HG03066 (cell line): ENCODE results near the gene TPGS2.
"Not testable (repeated sequence)": the region's sequence is repeated elsewhere in the genome, so short reads cannot be mapped to it uniquely, and the experiment has no call there.

Experiments
- ATAC-seq: cut with Tn5 transposase; IDR thresholded peaks from one replicate; pipeline ENCODE4 v1.9.1; 2021; ENCODE audit warnings: low read depth; ENCODE audit not compliant: unreplicated experiment

The TPGS2 gene

DNA sequence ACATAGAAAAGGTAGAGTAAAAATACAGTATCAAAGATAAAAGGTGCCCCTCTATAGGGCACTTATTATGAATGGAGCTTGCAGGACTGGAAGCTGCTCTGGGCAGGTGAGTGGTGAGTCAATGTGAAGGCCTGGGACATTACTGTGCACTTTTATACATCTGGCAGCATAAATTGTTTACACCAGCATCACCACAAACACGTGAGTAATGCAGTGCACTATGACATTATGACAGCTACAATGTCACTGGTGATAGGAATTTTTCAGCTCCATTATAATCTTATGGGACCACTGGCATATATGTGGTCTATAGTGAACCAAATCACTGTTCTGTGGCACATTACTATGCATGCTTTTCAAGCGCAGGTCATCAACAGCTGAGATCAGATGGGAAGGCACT, 48.1 kb downstream of the TPGS2 start:
- no peak for ATAC-seq

DNA sequence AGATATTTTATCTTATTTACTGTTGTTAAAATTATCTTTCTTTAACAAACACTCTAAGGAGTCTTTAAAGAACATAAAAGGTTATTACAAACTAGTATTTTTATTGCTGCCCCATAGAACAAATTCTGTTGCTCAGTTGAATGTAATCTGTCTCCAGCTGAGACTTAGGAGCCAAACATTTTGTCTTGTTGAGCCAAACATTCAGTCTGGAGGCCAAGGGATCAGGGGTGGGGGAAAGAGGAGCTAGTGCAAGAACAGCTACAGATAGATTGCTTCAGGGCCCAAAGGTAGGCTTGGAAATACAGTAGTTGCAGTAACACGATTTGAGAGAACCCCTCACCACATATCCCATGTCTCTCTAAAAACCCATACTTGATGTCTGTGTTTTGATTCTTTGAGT, 51.2 kb downstream of the TPGS2 start:
- ATAC-seq = no peak

DNA sequence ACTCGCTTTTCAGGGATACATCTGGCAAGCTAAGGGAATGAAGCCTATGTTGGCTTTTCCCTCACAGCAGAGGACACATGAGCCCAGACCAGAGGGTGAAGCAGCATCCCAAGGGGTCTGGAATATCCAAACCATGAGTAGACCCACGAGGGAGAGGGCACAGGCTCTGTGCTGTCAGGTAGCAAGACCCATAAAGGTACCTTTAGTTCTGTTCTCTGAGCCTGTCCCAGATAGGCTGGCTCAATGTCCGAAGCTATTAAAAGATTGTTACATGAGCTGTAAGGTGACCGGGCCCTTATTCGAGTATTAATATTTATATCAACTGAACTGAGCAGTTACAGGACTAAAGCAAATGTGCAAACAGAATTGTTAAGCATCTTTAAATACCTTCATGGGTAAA, 52.2 kb downstream of the TPGS2 start:
- no peak for ATAC-seq

DNA sequence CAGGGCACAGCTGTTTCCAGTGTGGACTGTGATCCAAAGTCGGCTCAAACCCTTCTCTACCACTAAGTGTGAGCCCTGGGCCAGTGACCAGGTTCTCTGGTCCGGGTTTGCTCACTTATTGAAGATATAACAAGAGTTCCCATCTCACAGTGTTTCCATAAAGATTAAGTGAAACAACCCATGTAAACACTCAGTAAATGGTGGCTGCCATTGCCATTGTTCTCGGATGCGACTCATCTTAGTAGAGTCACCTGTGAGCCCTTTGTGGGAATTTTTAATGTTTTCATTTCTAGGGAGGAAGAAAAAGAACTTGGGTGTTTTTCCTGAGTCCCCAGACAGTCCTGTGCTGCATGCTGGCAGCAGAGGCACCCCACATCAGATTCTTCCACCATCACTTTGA, 53.4 kb downstream of the TPGS2 start:
- no peak for ATAC-seq

DNA sequence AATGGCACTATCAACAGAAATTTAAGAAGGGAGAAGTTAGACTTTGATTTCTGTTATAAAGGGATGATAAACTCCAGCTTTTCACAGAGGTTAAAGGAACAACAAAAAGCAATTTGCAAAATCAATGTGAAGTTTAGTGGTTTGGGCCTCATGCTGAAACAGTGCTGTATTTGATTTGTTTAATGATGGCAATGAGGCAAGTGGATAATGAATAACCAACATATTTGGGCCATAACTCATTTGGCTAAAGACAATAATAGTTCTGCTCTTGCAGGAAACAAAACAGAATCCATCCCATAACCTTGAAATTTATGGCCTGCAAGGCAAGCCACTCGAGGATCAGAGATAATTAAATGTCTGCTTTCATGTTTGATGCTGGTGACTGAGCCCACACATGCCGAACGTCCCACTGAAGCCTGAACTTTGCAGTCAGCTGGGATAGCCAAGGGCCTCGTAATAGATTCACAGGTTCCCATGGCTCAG, 56.5 kb downstream of the TPGS2 start:
- no peak for ATAC-seq

DNA sequence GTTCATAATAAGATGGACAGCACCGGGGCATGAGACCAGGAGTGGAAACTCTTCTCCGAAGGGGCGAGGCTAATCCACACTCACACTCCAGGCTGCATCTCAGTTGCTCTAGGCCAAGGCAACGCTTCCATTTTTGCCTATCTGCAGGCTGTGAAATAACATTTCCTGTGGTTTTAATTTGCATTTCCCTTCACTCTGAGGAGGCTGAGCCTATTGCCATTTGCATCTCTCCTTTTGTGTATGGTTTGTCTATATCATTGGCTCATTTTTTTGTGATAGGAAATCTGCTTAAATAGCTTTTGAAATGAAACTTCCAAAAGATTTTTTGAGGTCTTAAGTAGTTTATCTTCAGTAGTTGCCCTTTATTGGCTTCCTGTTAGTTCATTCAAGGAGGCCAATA, 57.6 kb downstream of the TPGS2 start:
- no peak for ATAC-seq

DNA sequence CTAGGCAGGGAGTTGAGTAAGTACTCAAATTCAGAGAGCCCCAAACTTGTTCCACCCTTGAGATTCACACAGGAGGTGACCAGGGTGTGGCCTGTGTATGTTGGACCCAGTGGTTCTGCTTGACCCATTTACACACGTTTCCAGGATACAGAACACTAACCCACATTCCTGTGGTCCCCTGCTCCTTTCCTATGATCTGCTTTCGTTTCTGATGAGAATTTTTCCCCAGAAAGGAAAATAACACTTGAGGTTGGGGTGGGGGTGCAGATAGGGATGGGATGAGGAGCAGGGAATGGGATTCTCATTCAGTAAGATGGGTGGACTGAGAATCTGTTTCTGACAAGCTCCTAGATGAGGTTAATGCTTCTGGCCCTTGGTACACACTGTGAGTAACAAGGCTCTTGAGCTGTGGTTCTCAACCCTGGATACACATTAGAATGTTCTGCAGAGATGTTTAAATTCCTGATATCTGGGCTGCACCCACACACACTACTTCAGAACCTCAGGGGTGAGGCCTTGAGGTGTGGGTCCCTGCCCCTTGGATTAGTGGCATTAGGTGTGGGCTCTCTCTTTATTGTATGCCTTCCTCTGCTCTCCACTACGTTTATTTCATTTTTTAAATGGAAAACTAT, 58.4 kb downstream of the TPGS2 start:
- no peak for ATAC-seq

DNA sequence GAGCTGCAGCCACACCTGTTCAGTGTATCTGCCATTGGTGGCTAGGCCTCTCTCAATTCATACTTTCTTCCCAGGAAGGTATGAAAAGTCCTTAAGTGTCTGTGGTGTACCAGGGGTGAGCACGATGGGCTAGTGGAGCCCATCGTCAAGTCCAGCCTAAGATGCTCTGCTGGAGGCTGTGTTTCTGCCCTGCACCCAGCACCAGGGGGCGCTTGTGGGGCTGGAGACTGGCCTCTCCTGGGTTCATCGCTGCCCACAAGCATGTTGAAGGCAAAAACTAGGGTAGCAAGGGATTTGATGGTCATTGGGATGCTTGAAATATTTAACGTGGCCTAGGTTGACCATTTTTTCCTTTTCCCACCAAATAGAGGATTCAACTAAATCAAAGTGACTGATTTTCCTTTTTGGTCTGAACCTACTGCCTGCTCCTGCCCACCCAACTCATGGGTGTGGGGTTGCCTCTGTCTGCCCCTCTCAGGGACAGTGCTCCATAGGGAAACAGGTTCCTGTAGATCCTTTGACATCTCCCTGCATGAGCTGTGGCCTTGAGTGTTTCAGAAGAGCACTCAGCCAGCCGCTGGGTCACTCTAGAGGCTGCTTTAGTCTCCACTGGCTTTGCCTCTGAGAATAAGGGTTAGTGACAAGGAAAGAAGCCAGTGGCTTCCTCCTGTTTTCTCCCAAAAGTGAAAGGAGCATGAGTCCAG, 59.0 kb downstream of the TPGS2 start:
- ATAC-seq = no peak

DNA sequence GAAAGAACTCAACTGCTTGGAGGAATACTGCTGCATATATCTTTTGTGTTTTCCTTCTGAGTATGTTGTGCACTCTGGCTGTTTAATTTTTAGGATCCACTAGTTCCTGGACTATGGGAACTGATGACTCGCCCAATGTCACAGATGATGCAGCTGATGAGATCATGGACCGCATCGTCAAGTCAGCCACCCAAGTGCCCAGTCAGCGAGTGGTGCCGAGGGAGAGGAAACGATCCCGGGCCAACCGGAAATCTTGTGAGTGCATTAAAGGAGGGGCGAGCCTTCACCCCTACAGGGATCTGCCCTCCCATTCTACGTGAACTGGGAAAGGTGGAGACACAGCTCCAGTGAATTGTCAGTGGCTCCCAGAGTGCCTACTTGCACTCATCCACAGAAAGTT, 59.6 kb downstream of the TPGS2 start:
- no peak for ATAC-seq

DNA sequence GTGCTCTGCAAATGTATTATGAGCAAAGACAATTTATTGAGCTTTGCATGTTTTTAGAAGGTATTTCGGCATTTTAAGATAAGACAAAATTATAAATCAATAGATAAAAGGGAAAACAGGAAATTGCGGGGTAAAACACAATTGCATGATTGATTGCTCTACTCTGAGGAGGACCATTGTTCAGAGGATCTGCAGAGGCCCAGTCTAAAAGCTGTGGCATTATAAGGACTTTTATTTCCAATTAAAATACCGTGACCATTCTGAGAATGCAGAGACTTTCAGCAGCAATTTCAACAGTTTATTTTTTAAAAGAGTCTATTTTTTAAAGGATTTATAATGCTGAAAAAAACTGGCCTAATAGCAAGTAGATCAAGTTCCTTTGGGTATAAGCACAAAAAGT, 62.0 kb downstream of the TPGS2 start:
- ATAC-seq = no peak

DNA sequence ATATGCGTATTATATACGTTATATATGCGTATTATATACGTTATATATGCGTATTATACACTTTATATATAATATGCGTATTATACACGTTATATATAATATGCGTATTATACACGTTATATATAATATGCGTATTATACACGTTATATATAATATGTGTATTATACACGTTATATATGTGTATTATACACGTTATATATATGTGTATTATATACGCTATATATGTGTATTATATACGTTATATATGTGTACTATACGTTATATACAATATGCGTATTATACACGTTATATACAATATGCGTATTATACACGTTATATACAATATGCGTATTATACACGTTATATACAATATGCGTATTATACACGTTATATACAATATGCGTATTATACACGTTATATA, 65.8 kb downstream of the TPGS2 start:
- not testable (repeated sequence) for ATAC-seq

DNA sequence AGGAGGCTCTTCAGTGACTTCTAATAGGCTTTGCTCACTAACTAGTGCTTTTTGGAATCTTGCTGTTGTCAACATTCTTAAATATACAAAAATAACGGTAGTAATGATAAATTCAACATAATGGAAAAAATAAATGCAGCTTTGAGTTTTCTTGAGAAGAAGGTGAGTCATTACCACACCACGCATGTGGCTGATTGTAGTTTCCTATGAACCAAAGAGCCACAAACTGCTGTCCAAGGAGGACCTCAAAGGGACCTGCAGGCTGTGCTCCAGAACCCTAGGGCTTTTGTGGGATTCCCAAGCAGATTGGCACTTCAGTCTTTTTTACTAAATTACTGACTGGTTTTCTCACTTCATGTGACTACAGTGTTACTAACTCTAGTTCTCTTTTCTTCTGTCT, 66.7 kb downstream of the TPGS2 start:
- ATAC-seq = no peak

DNA sequence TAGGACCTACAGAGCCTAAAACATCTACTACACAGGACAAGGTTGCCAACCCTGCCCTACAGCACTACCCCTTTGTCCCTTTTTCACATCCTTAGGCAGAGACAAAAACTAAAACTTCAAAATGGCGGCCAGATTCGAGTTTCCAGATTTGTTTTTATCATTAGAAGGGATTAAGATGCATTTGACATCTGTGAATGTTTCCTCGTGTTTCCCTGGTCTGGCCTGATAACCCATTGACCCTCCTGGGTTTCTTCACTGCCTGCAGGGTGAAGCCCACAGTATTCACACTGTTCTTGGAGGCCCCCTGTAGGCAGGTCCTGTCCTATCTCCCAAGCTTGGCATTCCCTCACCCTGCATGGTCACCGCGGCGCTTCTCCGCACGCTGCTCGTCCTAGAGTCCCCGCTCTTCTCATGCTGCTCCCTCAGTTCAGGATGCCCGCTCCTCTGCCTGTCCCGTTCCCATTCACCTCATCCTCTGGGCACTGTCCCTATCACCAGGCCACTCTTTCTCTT, 67.6 kb downstream of the TPGS2 start:
- no peak for ATAC-seq

DNA sequence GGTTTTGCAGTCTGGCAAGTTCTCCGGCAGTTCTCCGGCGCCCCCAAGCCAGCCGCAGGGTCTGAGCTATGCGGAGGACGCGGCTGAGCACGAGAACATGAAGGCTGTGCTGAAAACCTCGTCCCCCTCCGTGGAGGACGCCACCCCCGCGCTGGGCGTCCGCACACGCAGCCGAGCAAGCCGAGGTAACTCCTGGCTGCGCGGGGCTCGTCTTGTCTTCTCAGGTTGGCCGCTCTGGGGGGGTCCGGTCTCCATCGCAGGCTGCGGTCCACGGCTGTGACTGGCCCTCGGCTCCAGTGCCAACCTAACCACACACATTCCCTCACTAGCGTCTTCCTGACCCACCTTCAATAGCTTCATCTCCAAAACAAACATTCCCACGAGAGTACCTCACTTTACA, 68.2 kb downstream of the TPGS2 start:
- no peak for ATAC-seq

DNA sequence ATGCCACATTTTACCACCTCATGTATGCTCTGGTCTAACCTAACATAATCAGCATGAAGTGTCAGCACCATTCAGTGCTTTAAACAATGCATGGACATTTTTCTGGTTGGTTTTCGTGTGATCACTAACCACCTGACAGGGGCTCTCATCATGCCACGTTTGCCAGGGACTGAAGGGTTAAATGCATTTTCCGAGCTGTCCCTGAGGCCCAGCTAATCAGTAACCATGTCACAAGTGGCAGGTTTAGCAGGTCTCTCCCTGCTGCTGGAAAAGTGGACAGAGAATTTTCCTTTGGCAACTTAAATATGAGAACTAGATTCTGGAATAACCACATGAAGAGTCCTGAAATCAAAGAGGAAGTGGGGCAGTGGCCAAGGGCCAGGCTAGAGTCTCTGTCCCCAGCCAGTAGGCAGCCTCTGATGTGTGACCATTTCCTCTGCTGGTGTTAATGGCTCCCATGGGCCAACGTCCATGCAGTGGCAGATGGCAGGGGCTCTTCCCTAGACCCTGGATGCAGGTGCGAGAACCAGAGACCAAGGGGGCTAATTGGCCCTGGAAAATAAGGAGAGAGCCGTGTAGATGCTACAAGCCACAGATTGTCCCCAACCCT, 69.5 kb downstream of the TPGS2 start:
- ATAC-seq = no peak

DNA sequence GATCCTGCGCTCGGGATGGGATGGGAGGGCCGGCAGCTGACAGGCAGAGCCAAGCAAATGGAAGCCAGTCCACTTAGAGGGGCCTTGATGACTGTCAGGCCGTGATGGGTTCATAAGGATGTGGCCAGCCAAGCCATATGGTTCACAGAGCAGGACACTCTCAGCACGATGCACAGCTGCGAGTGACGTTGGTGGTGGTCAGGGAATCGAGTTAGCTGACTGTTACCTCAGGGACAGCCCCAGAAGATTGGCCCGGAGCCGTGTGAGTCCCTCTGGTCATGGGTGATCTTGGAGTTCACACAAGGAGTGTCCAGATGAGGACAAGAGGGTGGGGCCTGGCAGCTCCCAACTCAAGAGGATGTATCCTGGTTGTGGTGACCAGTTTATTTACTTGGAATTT, 70.2 kb downstream of the TPGS2 start:
- ATAC-seq = no peak

DNA sequence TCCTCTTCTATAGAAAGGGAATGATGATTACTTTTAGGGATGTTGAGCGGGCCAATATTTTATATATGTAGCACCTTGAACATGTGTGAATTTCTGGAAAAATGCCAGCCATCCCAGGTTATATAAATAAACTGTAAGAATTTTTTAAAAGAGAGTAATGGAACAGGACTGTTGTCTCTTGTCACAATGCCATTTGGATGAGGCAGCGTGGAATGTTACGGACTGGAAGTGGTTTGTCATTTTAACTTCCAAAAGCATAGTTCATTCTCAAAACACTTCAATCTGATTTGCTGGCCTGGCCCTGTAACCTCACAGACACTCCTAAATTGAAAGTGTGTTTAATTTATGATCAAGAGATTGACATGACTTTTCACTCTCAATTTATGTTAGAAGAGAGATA, 70.8 kb downstream of the TPGS2 start:
- ATAC-seq = no peak

DNA sequence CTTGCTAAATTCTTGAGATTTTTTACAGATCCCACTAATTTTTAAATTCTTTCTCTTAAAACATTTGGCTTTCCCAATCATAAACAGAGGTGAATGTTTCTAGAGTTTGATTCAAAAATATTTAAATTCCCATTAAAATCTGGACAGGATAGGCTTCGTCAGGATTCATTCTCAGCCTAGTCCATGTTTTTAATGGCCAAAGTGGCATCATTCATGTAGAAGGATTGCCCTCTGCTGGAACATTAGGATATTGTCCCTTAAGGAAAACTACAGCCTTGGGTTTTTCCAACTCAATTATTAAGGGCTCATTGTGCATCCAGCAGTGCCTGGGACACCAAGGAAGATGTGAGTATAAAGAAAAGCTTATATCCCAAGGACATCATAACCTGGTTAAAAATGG, 71.7 kb downstream of the TPGS2 start:
- ATAC-seq = no peak

DNA sequence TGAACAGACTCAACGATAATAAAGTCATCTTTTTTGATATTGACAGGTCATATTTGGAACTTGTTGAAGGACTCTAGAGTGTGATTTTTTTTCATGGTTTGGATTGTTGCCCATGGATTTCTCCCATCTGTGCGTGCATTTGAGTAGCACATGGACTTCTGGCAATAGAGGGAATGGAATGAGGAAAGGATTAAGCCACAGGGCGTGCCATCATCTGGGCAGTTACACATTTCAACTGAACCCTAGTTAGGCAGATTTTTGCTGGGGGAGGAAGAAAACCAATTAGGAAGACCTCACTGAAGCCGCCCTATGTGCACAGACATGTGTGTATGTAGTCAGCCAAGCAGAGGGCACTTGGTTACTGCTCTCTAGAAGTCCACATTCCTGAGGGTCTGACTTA, 72.6 kb downstream of the TPGS2 start:
- ATAC-seq = no peak

DNA sequence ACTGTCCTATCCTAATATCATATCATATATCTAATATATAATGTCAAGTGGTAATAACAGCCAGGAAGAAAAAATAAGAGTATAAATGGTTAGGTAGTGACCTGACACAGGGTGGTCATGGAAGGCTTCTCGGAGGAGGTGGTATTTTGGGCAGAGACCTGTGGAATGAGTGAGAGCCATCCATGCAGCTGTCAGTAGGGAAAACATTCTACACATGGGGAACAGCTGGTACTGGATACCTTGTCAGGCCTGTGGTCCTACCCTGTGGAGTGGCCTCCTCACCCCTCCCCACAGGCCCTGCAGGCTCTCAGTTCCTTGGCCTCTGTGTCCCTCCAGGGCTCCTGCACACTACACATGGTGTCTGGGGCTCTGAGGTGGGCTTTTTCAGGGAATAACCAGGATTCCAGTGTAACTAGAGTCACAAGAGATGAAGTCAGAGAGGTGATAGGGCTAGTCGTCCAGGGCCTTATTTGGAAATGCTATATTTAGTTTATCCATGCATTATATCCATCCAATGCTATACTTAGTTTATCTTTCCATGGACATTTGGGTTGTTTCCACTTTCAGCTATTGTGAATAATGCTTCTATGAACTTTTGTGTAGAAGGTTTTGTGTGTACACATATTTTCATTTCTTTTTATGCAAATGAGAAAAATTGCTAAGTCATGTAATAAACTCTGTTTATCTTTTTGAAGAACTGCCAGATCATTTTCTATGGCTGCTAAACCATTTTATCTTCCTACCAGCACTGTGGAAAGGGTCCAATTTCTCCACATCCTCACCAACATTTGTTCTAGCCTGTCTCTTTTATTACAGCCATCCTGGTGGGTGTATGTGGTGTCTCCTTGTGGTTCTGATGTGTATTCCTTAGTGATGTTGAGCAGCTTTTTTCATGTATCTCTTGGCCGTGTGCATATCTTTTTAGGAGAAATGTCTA, 75.6 kb downstream of the TPGS2 start:
- no peak for ATAC-seq
